Endothelial cell of umbilical vein (primary cell): ENCODE results near the gene ADD2.

Experiments used
- EZH2 ChIP-seq: IDR thresholded peaks from 2 replicates; pipeline ENCODE4 v1.6.1; 2012; ENCODE audit warnings: borderline replicate concordance, low read depth, mild to moderate bottlenecking, moderate library complexity, low read length, inconsistent platforms; ENCODE audit not compliant: severe bottlenecking
- GATA2 ChIP-seq: IDR thresholded peaks from 2 replicates; pipeline ENCODE4 v1.7.0; 2011; ENCODE audit warnings: low read depth, mild to moderate bottlenecking, moderate library complexity, mixed read lengths, low read length; ENCODE audit not compliant: insufficient read length, insufficient read depth
- POLR2A ChIP-seq: IDR thresholded peaks from 2 replicates; pipeline ENCODE4 v1.6.1; 2012; ENCODE audit warnings: low read depth, mild to moderate bottlenecking, control low read depth, low read length

DNA sequence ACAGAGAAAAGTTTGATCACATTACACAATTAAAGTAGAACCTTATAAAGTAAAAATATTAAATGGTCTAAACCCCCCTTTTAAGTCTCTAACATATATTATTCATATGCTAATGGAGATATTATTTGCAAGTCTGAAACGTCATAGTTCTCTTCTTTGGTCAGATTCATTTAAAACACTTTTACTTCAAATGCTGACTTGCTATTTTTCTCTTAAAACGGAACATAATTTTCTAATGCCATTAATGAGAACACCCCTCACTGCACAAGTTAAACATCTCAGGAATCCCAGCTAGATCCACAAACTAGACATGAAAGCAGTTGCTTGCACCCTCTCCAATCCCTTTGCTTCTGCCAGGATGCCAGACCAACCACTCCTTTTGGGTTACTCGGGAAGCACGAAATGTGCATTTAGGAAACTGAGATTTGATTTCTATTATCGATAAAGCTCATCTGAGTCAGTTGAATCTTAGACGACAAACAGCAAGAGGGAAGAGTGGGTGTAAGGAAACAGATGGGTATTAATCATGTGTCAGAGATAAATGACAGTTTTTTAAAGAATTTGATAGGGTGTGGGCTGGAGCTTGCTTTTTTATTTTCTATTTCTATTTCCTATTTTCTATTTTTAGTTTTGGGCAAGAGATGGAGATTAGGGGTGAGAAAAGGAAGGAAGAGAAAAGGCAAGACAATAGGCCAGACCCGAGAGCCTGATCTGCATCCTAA is 1.5 kb downstream of the ADD2 start:
- TF ChIP-seq GATA2 (no peak), EZH2 (no peak), POLR2A (no peak)
